K562 (cell line): ENCODE results near the gene HMCN1.

Experiments
- MAFG ChIP-seq: fragments of 450-650 bp; conservative IDR thresholded peaks from 2 replicates; pipeline ENCODE4 v1.6.1; 2016; ENCODE audit warnings: missing genetic modification characterization, missing compliant biosample characterization
- MEF2A ChIP-seq: IDR thresholded peaks from 2 replicates; pipeline ENCODE4 v1.6.1; 2011; ENCODE audit warnings: low read depth, mild to moderate bottlenecking, low read length, moderate library complexity; ENCODE audit not compliant: control insufficient read depth
- RBM39 ChIP-seq: fragments of 200-400 bp; formaldehyde crosslinking; optimal IDR thresholded peaks from 2 replicates; pipeline ENCODE3; 2018; ENCODE audit warnings: low read depth, low read length
- ZBTB1 ChIP-seq: sonication (generic); formaldehyde crosslinking; IDR thresholded peaks from 2 replicates; pipeline ENCODE4 v1.8.1; 2023; ENCODE audit warnings: missing genetic modification reagents, low read depth, mild to moderate bottlenecking, borderline replicate concordance
- ZNF263 ChIP-seq: sonication (generic); formaldehyde crosslinking; IDR thresholded peaks from 2 replicates; pipeline ENCODE4 v1.8.0; 2022; ENCODE audit warnings: mild to moderate bottlenecking, missing genetic modification reagents, borderline replicate concordance
- ZNF584 ChIP-seq: fragments of 200-800 bp; sonication (Bioruptor generic); IDR thresholded peaks from 2 replicates; pipeline ENCODE4 v1.6.1; 2016; ENCODE audit warnings: low read depth, mild to moderate bottlenecking, missing genetic modification characterization, missing compliant biosample characterization
- TF ChIP-seq, protein P1 (sequence below), 3 experiments: IDR thresholded peaks in 2 of 3; conservative IDR thresholded peaks in 1 of 3; 2 replicates each; pipeline ENCODE4 v1.5.1; 2011 to 2012; ENCODE audit warnings: low read length in 3 of 3, mild to moderate bottlenecking in 3 of 3, control low read depth in 2 of 3, improper control_type of control experiment in 1 of 3, inconsistent platforms in 1 of 3, low read depth in 1 of 3, mixed read lengths in 1 of 3, moderate library complexity in 1 of 3; ENCODE audit not compliant: insufficient read depth in 2 of 3

- TF ChIP-seq, protein P1, sequence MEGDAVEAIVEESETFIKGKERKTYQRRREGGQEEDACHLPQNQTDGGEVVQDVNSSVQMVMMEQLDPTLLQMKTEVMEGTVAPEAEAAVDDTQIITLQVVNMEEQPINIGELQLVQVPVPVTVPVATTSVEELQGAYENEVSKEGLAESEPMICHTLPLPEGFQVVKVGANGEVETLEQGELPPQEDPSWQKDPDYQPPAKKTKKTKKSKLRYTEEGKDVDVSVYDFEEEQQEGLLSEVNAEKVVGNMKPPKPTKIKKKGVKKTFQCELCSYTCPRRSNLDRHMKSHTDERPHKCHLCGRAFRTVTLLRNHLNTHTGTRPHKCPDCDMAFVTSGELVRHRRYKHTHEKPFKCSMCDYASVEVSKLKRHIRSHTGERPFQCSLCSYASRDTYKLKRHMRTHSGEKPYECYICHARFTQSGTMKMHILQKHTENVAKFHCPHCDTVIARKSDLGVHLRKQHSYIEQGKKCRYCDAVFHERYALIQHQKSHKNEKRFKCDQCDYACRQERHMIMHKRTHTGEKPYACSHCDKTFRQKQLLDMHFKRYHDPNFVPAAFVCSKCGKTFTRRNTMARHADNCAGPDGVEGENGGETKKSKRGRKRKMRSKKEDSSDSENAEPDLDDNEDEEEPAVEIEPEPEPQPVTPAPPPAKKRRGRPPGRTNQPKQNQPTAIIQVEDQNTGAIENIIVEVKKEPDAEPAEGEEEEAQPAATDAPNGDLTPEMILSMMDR (IDR thresholded peaks at IDR 0.05 in 2 of 3, conservative IDR thresholded peaks at IDR 0.05 in 1 of 3; ENCODE audit: insufficient read depth in 2 of 3, low read depth in 1 of 3, low read length in 3 of 3): no peak
- TF ChIP-seq ZNF584 (CRISPR knock-in tag): no peak
- no peak for TF ChIP-seq ZBTB1 (CRISPR knock-in tag)
- TF ChIP-seq MAFG (tag): no peak
- no peak for TF ChIP-seq MEF2A
- TF ChIP-seq RBM39: no peak
- TF ChIP-seq ZNF263 (CRISPR knock-in tag): no peak
These were observed 237.5 kb downstream of the HMCN1 start for GRCh38 chr1:185971688-185972087.
